ENCODE measurements around the gene SUMO4.
"Not testable (repeated sequence)": the region's sequence is repeated elsewhere in the genome, so short reads cannot be mapped to it uniquely, and the experiment has no call there.

The SUMO4 gene

GRCh38 chr6:149429427-149430360, 29.6 kb downstream of the SUMO4 start:
- FAIRE-seq = no peak
- no peak for DNase-seq (ENCODE audit: insufficient read length, low spot score)

GRCh38 chr6:149431905-149432775, 32.1 kb downstream of the SUMO4 start:
- DNase-seq (ENCODE audit: insufficient read length, low spot score) (peak; percentile 79), FAIRE-seq (peak; percentile 88)

DNA sequence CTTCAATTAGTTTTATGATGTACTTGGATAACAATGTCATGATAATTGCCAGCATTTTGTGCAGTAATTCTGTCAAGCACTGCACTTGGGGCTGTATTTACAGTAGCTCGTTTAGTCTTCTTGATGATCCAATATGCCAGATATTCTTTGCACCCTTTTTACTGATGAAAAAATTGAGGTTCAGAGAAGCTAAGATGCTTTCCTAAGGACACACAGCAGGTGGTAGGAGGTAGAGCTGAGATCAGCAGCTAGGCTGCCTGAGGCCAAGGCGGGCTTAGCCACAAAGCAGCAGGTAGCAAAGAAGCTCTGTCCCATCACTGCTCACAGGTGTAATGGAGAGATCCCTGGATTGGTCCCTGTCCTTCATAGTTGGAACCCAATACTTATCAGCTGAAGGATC, 33.3 kb downstream of the SUMO4 start:
- FAIRE-seq (no peak), DNase-seq (ENCODE audit: insufficient read length, low spot score) (no peak)

DNA sequence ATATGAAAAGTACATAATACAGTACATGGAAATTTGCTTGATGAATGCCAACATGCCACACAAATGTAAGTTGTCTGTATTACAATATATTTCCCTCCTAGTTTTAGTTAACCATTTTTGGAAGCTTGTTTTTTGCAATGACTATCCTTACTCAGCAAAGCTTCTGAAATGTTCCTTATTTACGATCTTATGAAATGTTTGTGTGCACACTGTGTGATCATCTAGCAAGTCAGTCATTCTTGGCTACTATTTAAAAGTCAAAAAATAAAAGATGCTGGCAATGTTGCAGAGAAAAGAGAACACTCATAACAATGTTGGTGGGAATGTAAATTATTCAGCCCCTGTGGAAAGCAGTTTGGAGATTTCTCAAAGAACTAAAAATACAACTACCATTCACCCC, 33.8 kb downstream of the SUMO4 start:
- FAIRE-seq (no peak), DNase-seq (ENCODE audit: insufficient read length, low spot score) (no peak)

DNA sequence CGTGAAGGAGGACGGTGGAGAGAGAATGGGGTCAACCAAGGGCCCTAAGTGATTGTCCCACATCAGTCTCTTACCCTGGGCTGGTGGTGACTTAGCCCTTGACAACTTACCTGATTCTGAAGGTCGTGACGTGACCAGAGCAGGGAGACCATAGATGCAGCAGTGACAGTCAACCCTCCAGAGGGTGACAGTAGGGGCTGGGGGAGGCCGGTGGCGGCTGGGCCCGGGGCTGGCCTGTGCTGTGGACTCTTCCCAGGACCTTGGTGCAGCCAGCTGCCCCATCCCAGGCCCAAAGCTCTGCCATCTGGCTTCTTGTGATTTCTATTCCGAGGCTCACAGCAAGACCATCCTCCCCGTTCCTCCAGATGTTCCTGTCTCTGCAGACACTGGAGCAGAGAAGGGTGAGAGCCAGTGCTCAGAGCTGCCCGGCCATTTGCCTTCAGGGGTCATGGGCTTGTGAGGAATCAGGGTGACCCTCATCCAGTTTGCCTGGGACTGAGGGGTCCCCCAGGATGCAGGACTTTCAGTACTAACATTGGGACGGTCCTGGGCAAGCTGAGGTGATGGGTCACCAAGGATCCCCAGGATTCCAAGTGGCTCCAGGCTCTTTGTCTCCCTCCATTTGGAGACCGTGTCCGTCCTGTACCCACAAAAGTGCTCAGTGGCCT, 36.0 kb downstream of the SUMO4 start:
- FAIRE-seq (no peak), DNase-seq (ENCODE audit: insufficient read length, low spot score) (no peak)

GRCh38 chr6:149436647-149437046, 36.6 kb downstream of the SUMO4 start:
- DNase-seq (ENCODE audit: insufficient read length, low spot score) (no peak), FAIRE-seq (no peak)

GRCh38 chr6:149437212-149437611, 37.1 kb downstream of the SUMO4 start:
- DNase-seq (ENCODE audit: insufficient read length, low spot score) (no peak), FAIRE-seq (no peak)

- DNase-seq (ENCODE audit: insufficient read length, low spot score) (no peak), FAIRE-seq (no peak)
Observed at GRCh38 chr6:149438855-149439254, 38.8 kb downstream of the SUMO4 start.

- no peak for FAIRE-seq
- no peak for DNase-seq (ENCODE audit: insufficient read length, low spot score)
Observed at GRCh38 chr6:149439626-149440025, 39.6 kb downstream of the SUMO4 start.

GRCh38 chr6:149440735-149441671, 40.9 kb downstream of the SUMO4 start:
- DNase-seq (ENCODE audit: insufficient read length, low spot score) = peak; percentile 66

DNA sequence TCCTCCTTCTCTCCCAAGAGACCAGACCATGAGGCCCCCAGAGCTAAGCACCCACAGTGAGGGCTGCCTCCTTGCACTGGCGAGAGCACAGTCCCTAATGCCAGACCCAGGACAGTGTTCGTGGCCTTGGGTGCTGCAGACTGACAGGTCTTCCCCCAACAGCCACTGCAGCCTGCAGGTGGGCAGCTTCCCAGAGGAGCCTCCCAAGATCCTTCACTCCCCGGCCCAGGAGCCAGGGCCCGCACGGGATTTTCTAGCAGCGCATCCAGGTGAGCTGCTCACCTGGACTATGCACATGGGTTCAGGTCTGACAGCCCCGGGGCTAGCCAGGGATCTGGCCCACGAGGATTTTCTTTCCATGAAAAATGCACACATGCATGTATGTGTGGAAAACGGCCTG, 41.7 kb downstream of the SUMO4 start:
- no peak for DNase-seq (ENCODE audit: insufficient read length, low spot score)

More at GRCh38 chr6:149440735-149441671, 40.9 kb downstream of the SUMO4 start:
- FAIRE-seq = no peak

DNA sequence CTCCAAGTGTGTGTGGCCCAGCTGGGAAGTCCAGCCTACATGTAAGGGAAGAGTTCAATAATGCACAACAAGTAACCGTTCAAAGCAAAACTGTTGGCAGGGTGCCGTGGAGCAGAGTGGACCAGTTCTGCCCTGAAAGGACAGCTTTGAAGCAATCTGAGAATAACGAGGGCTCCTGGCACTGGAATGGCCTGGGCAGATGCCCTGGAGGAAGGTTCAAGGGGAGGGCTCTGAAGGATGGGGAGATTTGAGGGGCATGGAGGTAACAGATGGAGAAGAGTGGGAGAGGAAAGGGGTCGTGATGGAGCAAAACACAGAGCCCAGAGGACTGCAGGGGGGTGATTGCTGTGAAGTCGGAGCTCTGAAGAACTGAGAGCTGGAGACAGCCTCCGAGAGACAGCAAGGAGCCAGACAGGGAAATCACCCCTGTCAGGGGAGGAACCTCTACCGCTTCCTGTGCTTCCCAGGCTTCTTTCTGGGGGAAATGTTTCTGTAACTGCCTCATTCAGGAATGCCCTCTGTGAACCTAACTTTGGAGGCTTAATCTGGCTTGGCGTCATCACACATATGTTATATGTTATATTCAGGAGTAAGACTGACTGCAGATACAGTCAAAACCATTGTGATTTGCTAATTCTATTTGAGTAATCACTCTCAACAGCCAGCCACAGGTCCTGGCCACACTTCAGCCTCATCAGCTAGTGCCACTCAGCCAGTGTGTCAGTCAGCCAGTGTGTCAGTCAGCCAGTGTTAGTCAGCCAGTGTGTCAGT, 43.5 kb downstream of the SUMO4 start:
- DNase-seq (ENCODE audit: insufficient read length, low spot score) (no peak), FAIRE-seq (no peak)

More for the DNA sequence above, 41.7 kb downstream of the SUMO4 start:
- FAIRE-seq = no peak

GRCh38 chr6:149444360-149445094, 44.5 kb downstream of the SUMO4 start:
- FAIRE-seq; DNase-seq (ENCODE audit: insufficient read length, low spot score): not testable (repeated sequence)

DNA sequence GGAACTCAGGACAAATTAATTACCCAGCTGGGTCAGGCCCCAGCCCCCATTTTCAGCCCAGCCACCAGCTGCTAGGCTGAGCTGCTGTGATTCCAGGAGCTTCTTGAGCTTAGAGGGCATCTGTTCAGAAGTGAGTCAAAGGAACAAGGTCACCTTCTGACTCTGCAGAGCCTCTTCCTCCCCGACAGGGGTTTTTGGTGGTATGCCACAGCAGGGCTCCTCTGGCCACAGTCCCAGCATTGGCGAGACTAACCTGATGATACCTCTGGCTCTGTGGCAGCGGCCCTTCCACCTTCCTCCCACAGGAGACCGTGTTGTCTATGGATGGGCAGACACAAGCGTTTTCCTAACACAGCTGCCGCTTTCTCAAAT, 45.0 kb downstream of the SUMO4 start:
- FAIRE-seq (no peak), DNase-seq (ENCODE audit: insufficient read length, low spot score) (no peak)

DNA sequence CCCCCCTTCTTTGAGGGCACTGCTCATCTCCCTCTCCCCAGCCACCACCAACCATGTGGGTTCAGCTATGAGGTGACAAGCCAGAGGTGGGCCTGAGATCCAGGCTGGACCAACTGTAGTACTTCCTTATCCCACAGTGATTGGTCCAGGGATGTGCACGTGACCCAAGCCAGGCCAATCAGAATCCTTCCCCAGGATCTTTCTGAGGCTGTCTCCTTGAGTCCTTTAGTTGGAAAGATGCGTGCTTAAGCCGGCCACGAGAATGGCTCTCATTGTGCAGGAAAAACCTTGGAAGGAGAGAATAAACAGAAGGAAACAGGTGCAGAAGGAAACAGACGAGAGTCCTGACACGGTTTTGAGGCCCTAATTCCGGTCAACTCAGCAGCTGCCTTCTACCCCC, 45.5 kb downstream of the SUMO4 start:
- DNase-seq (ENCODE audit: insufficient read length, low spot score) (no peak), FAIRE-seq (no peak)

GRCh38 chr6:149446791-149447376, 46.8 kb downstream of the SUMO4 start:
- DNase-seq (ENCODE audit: insufficient read length, low spot score) (no peak), FAIRE-seq (no peak)

GRCh38 chr6:149448821-149449453, 48.9 kb downstream of the SUMO4 start:
- no peak for FAIRE-seq

More at GRCh38 chr6:149448821-149449453, 48.9 kb downstream of the SUMO4 start:
- DNase-seq (ENCODE audit: insufficient read length, low spot score) = no peak
